ENCODE results near the gene LIMK2.
"Not testable (repeated sequence)": the region's sequence is repeated elsewhere in the genome, so short reads cannot be mapped to it uniquely, and the experiment has no call there.

Gene LIMK2

GRCh38 chr22:31193092-31193491 is 19.0 kb upstream of the LIMK2 start:
- no peak overlapping the region for H3K4me2 ChIP-seq (ENCODE audit: low read length)
- H2AFZ ChIP-seq (ENCODE audit: low read depth, low read length): no peak overlapping the region
- H3K4me1 ChIP-seq (ENCODE audit: low read length): no peaks in the 10 kb centered on the region
- H3K9me3 ChIP-seq (ENCODE audit: insufficient read depth, low read length): no peaks in the 10 kb centered on the region
- H3K27me3 ChIP-seq (ENCODE audit: low read depth, low read length): no peaks in the 10 kb centered on the region
- H3K36me3 ChIP-seq (replicated peaks; ENCODE audit: low read depth, low read length): peaks cover 14% of the 10 kb centered on the region
- no peak for TF ChIP-seq CTCF (IDR thresholded peaks at IDR 0.05; ENCODE audit: low read depth, low read length)
- no peak for TF ChIP-seq EZH2phosphoT487 (IDR thresholded peaks at IDR 0.05; ENCODE audit: low read depth)
- H3K27ac ChIP-seq (ENCODE audit: low read length): no peak overlapping the region
- no peaks in the 10 kb centered on the region for H4K20me1 ChIP-seq (ENCODE audit: insufficient read depth, low read length)
- H3K9ac ChIP-seq (ENCODE audit: low read length): no peak overlapping the region
- no peaks in the 10 kb centered on the region for H3K79me2 ChIP-seq (ENCODE audit: low read length)
- H3K4me3 ChIP-seq (ENCODE audit: low read length): no peak overlapping the region

GRCh38 chr22:31194681-31195080 is 17.4 kb upstream of the LIMK2 start:
- not testable (repeated sequence) for H2AFZ ChIP-seq (ENCODE audit: low read depth, low read length); H3K79me2 ChIP-seq (ENCODE audit: low read length); H3K4me3 ChIP-seq (ENCODE audit: low read length); H3K4me2 ChIP-seq (ENCODE audit: low read length); H3K9me3 ChIP-seq (ENCODE audit: insufficient read depth, low read length); H3K9ac ChIP-seq (ENCODE audit: low read length); H3K27me3 ChIP-seq (ENCODE audit: low read depth, low read length); H3K27ac ChIP-seq (ENCODE audit: low read length); H3K4me1 ChIP-seq (ENCODE audit: low read length); H4K20me1 ChIP-seq (ENCODE audit: insufficient read depth, low read length)
- peaks cover 18% of the 10 kb centered on the region for H3K36me3 ChIP-seq (replicated peaks; ENCODE audit: low read depth, low read length)

GRCh38 chr22:31199187-31199586 is 12.9 kb upstream of the LIMK2 start:
- H3K27ac ChIP-seq (ENCODE audit: low read length): no peak overlapping the region
- no peaks in the 10 kb centered on the region for H3K9me3 ChIP-seq (ENCODE audit: insufficient read depth, low read length)
- H2AFZ ChIP-seq (ENCODE audit: low read depth, low read length): no peak overlapping the region
- no peaks in the 10 kb centered on the region for H3K27me3 ChIP-seq (ENCODE audit: low read depth, low read length)
- H3K9ac ChIP-seq (ENCODE audit: low read length): no peak overlapping the region
- H3K79me2 ChIP-seq (ENCODE audit: low read length): no peaks in the 10 kb centered on the region
- H3K4me1 ChIP-seq (ENCODE audit: low read length): no peaks in the 10 kb centered on the region
- TF ChIP-seq CTCF (IDR thresholded peaks at IDR 0.05; ENCODE audit: low read depth, low read length): peak; percentile 7; the same call in 1 of the 2 replicates
- no peak for TF ChIP-seq EZH2phosphoT487 (IDR thresholded peaks at IDR 0.05; ENCODE audit: low read depth)
- no peak overlapping the region for H3K4me2 ChIP-seq (ENCODE audit: low read length)
- H4K20me1 ChIP-seq (ENCODE audit: insufficient read depth, low read length): no peaks in the 10 kb centered on the region
- H3K4me3 ChIP-seq (ENCODE audit: low read length): no peak overlapping the region
- peaks cover 20% of the 10 kb centered on the region for H3K36me3 ChIP-seq (replicated peaks; ENCODE audit: low read depth, low read length)

GRCh38 chr22:31204352-31204984 is 7.6 kb upstream of the LIMK2 start:
- H3K4me1 ChIP-seq (ENCODE audit: low read length); H2AFZ ChIP-seq (ENCODE audit: low read depth, low read length); H4K20me1 ChIP-seq (ENCODE audit: insufficient read depth, low read length); H3K9ac ChIP-seq (ENCODE audit: low read length); H3K27ac ChIP-seq (ENCODE audit: low read length); H3K4me3 ChIP-seq (ENCODE audit: low read length); H3K4me2 ChIP-seq (ENCODE audit: low read length); H3K27me3 ChIP-seq (ENCODE audit: low read depth, low read length); H3K79me2 ChIP-seq (ENCODE audit: low read length); H3K9me3 ChIP-seq (ENCODE audit: insufficient read depth, low read length): not testable (repeated sequence)
- H3K36me3 ChIP-seq (replicated peaks; ENCODE audit: low read depth, low read length): peaks cover 12% of the 10 kb centered on the region

GRCh38 chr22:31205059-31205458 is 7.0 kb upstream of the LIMK2 start:
- not testable (repeated sequence) for H3K79me2 ChIP-seq (ENCODE audit: low read length); H2AFZ ChIP-seq (ENCODE audit: low read depth, low read length); H3K4me2 ChIP-seq (ENCODE audit: low read length); H3K4me1 ChIP-seq (ENCODE audit: low read length); H3K9ac ChIP-seq (ENCODE audit: low read length); H3K4me3 ChIP-seq (ENCODE audit: low read length); H3K27me3 ChIP-seq (ENCODE audit: low read depth, low read length); H3K36me3 ChIP-seq (replicated peaks; ENCODE audit: low read depth, low read length); H3K9me3 ChIP-seq (ENCODE audit: insufficient read depth, low read length); H4K20me1 ChIP-seq (ENCODE audit: insufficient read depth, low read length); H3K27ac ChIP-seq (ENCODE audit: low read length)

- not testable (repeated sequence) for H4K20me1 ChIP-seq (ENCODE audit: insufficient read depth, low read length); H3K27me3 ChIP-seq (ENCODE audit: low read depth, low read length); H3K4me3 ChIP-seq (ENCODE audit: low read length); H3K4me2 ChIP-seq (ENCODE audit: low read length); H3K27ac ChIP-seq (ENCODE audit: low read length); H3K9ac ChIP-seq (ENCODE audit: low read length); H3K36me3 ChIP-seq (replicated peaks; ENCODE audit: low read depth, low read length); H2AFZ ChIP-seq (ENCODE audit: low read depth, low read length); H3K79me2 ChIP-seq (ENCODE audit: low read length); H3K4me1 ChIP-seq (ENCODE audit: low read length); H3K9me3 ChIP-seq (ENCODE audit: insufficient read depth, low read length)
Observed at GRCh38 chr22:31206460-31206859, 5.6 kb upstream of the LIMK2 start.
